DND-41 (cell line): Measurements from ENCODE around the gene BACE1-AS.

Experiments
- ATAC-seq: fragments of 200-7000 bp; cut with Tn5 transposase; 3 replicates; pipeline ENCODE4 v1.9.1; 2021; ENCODE audit warnings: low read depth; ENCODE audit not compliant: insufficient read depth
- DNase-seq: peaks from one replicate; pipeline ENCODE4 v3.0.0-alpha.2; 2020
- H2AFZ ChIP-seq: 2 replicates; pipeline ENCODE4 v1.6.0; 2012; ENCODE audit warnings: low read depth, low read length
- H3K27ac ChIP-seq: 2 replicates; pipeline ENCODE4 v1.5.1; 2012; ENCODE audit warnings: low read length, inconsistent platforms
- H3K27me3 ChIP-seq: fragments of 200-600 bp; sonication (generic); 2 replicates; pipeline ENCODE4 v1.6.0; 2012; ENCODE audit warnings: low read length, mild to moderate bottlenecking, inconsistent platforms; ENCODE audit not compliant: insufficient read depth, poor library complexity
- H3K36me3 ChIP-seq: 2 replicates; pipeline ENCODE4 v1.5.1; 2012; ENCODE audit warnings: low read length, inconsistent platforms; ENCODE audit not compliant: insufficient read depth
- H3K4me1 ChIP-seq: 2 replicates; pipeline ENCODE4 v1.5.1; 2012; ENCODE audit warnings: mild to moderate bottlenecking, low read length; ENCODE audit not compliant: insufficient read depth
- H3K4me2 ChIP-seq: 2 replicates; pipeline ENCODE4 v1.6.0; 2012; ENCODE audit warnings: mild to moderate bottlenecking, moderate library complexity, low read length, inconsistent platforms; ENCODE audit not compliant: insufficient read depth
- H3K4me3 ChIP-seq, 2 experiments: fragments of 200-600 bp in 1 of 2; shearing (Covaris generic) in 1 of 2; 2 replicates each; pipeline ENCODE4 v1.5.1; 2012 to 2016; ENCODE audit warnings: inconsistent platforms in 2 of 2, low read length in 2 of 2, mild to moderate bottlenecking in 2 of 2, low read depth in 1 of 2, moderate library complexity in 1 of 2
- H3K79me2 ChIP-seq: 2 replicates; pipeline ENCODE4 v1.6.0; 2012; ENCODE audit warnings: low read length, inconsistent platforms; ENCODE audit not compliant: insufficient read depth
- H3K9ac ChIP-seq: 2 replicates; pipeline ENCODE4 v1.6.0; 2012; ENCODE audit warnings: low read depth, mild to moderate bottlenecking, inconsistent platforms, low read length, moderate library complexity
- H3K9me3 ChIP-seq: 2 replicates; pipeline ENCODE4 v1.5.1; 2012; ENCODE audit warnings: low read length, moderate library complexity, mild to moderate bottlenecking, inconsistent platforms; ENCODE audit not compliant: insufficient read depth, severe bottlenecking
- H4K20me1 ChIP-seq: 2 replicates; pipeline ENCODE4 v1.6.0; 2012; ENCODE audit warnings: low read length; ENCODE audit not compliant: insufficient read depth
- CTCF ChIP-seq: IDR thresholded peaks from 2 replicates; pipeline ENCODE4 v1.5.1; 2012; ENCODE audit warnings: borderline replicate concordance, low read length, moderate library complexity, mild to moderate bottlenecking; ENCODE audit not compliant: poor library complexity, severe bottlenecking; ENCODE audit errors: extremely low read depth
- EZH2 ChIP-seq: IDR thresholded peaks from 3 replicates; pipeline ENCODE4 v1.6.1; 2012; ENCODE audit warnings: borderline replicate concordance, low read depth, mild to moderate bottlenecking, moderate library complexity, low read length, inconsistent platforms; ENCODE audit not compliant: severe bottlenecking

BACE1-AS gene

DNA sequence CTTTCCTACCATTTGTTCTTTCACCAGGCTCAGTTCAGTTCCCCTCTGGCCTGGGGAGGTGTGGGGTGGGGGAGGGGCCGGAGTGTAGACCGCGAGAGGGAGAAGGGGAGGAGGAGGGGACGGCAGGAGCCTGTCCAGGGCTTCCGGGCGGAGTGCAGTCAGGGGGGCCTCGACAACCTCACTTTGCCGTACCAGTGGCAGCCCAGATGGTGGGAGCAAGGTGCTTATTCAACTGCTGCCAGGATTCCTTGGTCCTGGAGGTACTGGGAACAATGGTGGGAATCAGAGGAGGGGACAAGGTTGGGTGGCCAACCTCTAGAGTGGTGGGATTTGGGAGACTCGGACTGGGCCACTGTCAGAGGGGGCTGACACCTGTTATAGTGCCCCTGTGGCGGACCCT lies 23.7 kb downstream of the BACE1-AS start:
- DNase-seq (no peak), ATAC-seq (no peak)
- H3K4me1 ChIP-seq: peaks cover 10% of the 10 kb centered on the region
- no peaks in the 10 kb centered on the region for H3K9me3 ChIP-seq
- TF ChIP-seq EZH2 (no peak), CTCF (no peak)
- H3K9ac ChIP-seq: no peak overlapping the region
- peaks cover 4% of the 10 kb centered on the region; the same call in 1 of the 2 replicates for H4K20me1 ChIP-seq
- no peak overlapping the region for H3K27ac ChIP-seq
- no peak overlapping the region for H3K4me3 ChIP-seq
- H3K4me2 ChIP-seq: no peak overlapping the region
- peaks cover 59% of the 10 kb centered on the region for H3K27me3 ChIP-seq
- no peaks in the 10 kb centered on the region for H3K79me2 ChIP-seq
- H2AFZ ChIP-seq: no peak overlapping the region
- H3K36me3 ChIP-seq: no peaks in the 10 kb centered on the region

- TF ChIP-seq EZH2: no peak
- TF ChIP-seq CTCF: no peak
- no peaks in the 10 kb centered on the region for H3K36me3 ChIP-seq
- H3K4me3 ChIP-seq: peak overlapping the region in 1 of 2 experiments; percentile 50; a peak in 2 of 4 replicates
- peak overlapping the region; percentile 34; the same call in 1 of the 2 replicates for H3K9ac ChIP-seq
- peak; percentile 30; the same call in 2 of the 3 replicates for ATAC-seq
- H3K9me3 ChIP-seq: no peaks in the 10 kb centered on the region
- peaks cover 10% of the 10 kb centered on the region for H3K4me1 ChIP-seq
- no peaks in the 10 kb centered on the region for H3K79me2 ChIP-seq
- peak overlapping the region; percentile 66 for H3K4me2 ChIP-seq
- no peak overlapping the region for H3K27ac ChIP-seq
- no peak for DNase-seq
- no peak overlapping the region; the same call in 1 of the 2 replicates for H2AFZ ChIP-seq
- H4K20me1 ChIP-seq: peaks cover 4% of the 10 kb centered on the region; the same call in 1 of the 2 replicates
- H3K27me3 ChIP-seq: peaks cover 59% of the 10 kb centered on the region
These were observed 24.4 kb downstream of the BACE1-AS start for GRCh38 chr11:117315285-117316196.

GRCh38 chr11:117316197-117316961 lies 25.2 kb downstream of the BACE1-AS start, which contains the start of gene BACE1:
Gene BACE1 (minus strand): TSS chr11:117316256. CDS start chr11:117315795, 461 bp downstream.
- peak; percentile 71 for ATAC-seq
- DNase-seq: peak; percentile 35
- peak within 1 kb of the TSS; percentile 61 for H2AFZ ChIP-seq
- peaks cover 53% of the 10 kb centered on the region for H3K27me3 ChIP-seq
- H4K20me1 ChIP-seq: peaks cover 4% of the 10 kb centered on the region; the same call in 1 of the 2 replicates
- TF ChIP-seq CTCF (no peak), EZH2 (peak; percentile 96)
- H3K79me2 ChIP-seq: no peaks in the 10 kb centered on the region
- H3K36me3 ChIP-seq: no peaks in the 10 kb centered on the region
- H3K27ac ChIP-seq: no peak within 1 kb of the TSS
- peaks cover 10% of the 10 kb centered on the region for H3K4me1 ChIP-seq
- H3K9me3 ChIP-seq: no peaks in the 10 kb centered on the region
- H3K4me2 ChIP-seq: peak within 1 kb of the TSS; percentile 66
- peak within 1 kb of the TSS; percentile 34; the same call in 1 of the 2 replicates for H3K9ac ChIP-seq
- H3K4me3 ChIP-seq: peak within 1 kb of the TSS in 1 of 2 experiments; percentile 50; a peak in 2 of 4 replicates
